GM12878 (cell line): Measurements from ENCODE around the gene KLHL26. TPM values are rescaled to one million over a fixed set of nuclear protein-coding genes. Genes with fewer than 3 reads are reported as not detected.

Experiments
- ATAC-seq: fragments of 200-7000 bp; cut with Tn5 transposase; 3 replicates; pipeline ENCODE4 v1.9.1; 2020; ENCODE audit warnings: mild to moderate bottlenecking, moderate library complexity
- BruUV-seq: library from RNA; stranded (reverse); fragments of 400-500 nt; replicated peaks from 2 replicates; lab custom pipeline; 2021; lab: Mats Ljungman, UMichigan
- CTCF ChIA-PET: fragments of 300-600 bp; sonication (Branson Sonifier 250); formaldehyde crosslinking; extraction: SDS; loops from one replicate; lab custom pipeline; 2021; ENCODE audit warnings: inconsistent platforms; lab: Yijun Ruan, JAX
- POLR2A ChIA-PET: fragments of 350-600 bp; formaldehyde crosslinking; extraction: SDS; loops from one replicate; lab custom pipeline; 2021; ENCODE audit warnings: inconsistent platforms; lab: Charles Lee
- RAD21 ChIA-PET: fragments of 300-600 bp; sonication (Branson Sonifier 250); formaldehyde crosslinking; loops from one replicate; lab custom pipeline; 2023; ENCODE audit warnings: antibody characterized with exemption; ENCODE audit not compliant: unreplicated experiment; lab: Charles Lee
- SMC1A ChIA-PET: fragments of 300-600 bp; sonication (Branson Sonifier 250); formaldehyde crosslinking; loops from one replicate; lab custom pipeline; 2023; ENCODE audit not compliant: unreplicated experiment, uncharacterized antibody; lab: Charles Lee
- DNase-seq: peaks from one replicate; pipeline ENCODE4 v3.0.0-alpha.2; 2011; ENCODE audit warnings: low read depth, low spot score
- FAIRE-seq: peaks from 3 replicates; lab custom pipeline; 2011; peaks lifted over from hg19 to GRCh38; lab: Jason Lieb, UNC
- H2AFZ ChIP-seq: 2 replicates; pipeline ENCODE4 v1.6.0; 2011; ENCODE audit warnings: low read depth, low read length, control low read depth; ENCODE audit not compliant: control insufficient read depth
- H3K27ac ChIP-seq: 2 replicates; pipeline ENCODE4 v1.5.1; 2011; ENCODE audit warnings: control low read depth; ENCODE audit not compliant: control insufficient read depth, insufficient read depth
- H3K27me3 ChIP-seq, 2 experiments: replicated peaks in 1 of 2; 2 replicates each; pipeline versions ENCODE4 v1.6.0 to v1.6.1; 2011; ENCODE audit warnings: low read length in 1 of 2; ENCODE audit not compliant: control insufficient read depth in 2 of 2, insufficient read depth in 2 of 2
- H3K36me3 ChIP-seq, 2 experiments: 2 replicates each; pipeline ENCODE4 v1.5.1; 2011; ENCODE audit warnings: low read length in 1 of 2; ENCODE audit not compliant: control insufficient read depth in 2 of 2, insufficient read depth in 2 of 2
- H3K4me1 ChIP-seq: 2 replicates; pipeline ENCODE4 v1.6.1; 2011; ENCODE audit warnings: mild to moderate bottlenecking, low read length, moderate library complexity, mixed read lengths; ENCODE audit not compliant: control insufficient read depth, insufficient read depth
- H3K4me2 ChIP-seq: 2 replicates; pipeline ENCODE4 v1.6.0; 2011; ENCODE audit warnings: control low read depth; ENCODE audit not compliant: control insufficient read depth, insufficient read depth
- H3K4me3 ChIP-seq: fragments of 200-600 bp; sonication (generic); 2 replicates; pipeline ENCODE4 v1.5.1; 2016
- H3K79me2 ChIP-seq: 2 replicates; pipeline ENCODE4 v1.6.0; 2011; ENCODE audit warnings: low read length; ENCODE audit not compliant: control insufficient read depth, insufficient read depth
- H3K9ac ChIP-seq: 2 replicates; pipeline ENCODE4 v1.8.0; 2011; ENCODE audit warnings: low read length, control low read depth, mixed read lengths; ENCODE audit not compliant: control insufficient read depth, insufficient read depth
- H3K9me3 ChIP-seq: replicated peaks from 3 replicates; pipeline ENCODE4 v1.5.1; 2011; ENCODE audit warnings: mild to moderate bottlenecking, low read length; ENCODE audit not compliant: control insufficient read depth, insufficient read depth
- H4K20me1 ChIP-seq: 2 replicates; pipeline ENCODE4 v1.6.0; 2011; ENCODE audit not compliant: control insufficient read depth, insufficient read depth
- BCL11A ChIP-seq: IDR thresholded peaks from 2 replicates; pipeline ENCODE4 v1.6.1; 2011; ENCODE audit warnings: low read depth, low read length
- BHLHE40 ChIP-seq, 2 experiments: fragments of 450-650 bp in 1 of 2; IDR thresholded peaks; 2 replicates each; pipeline ENCODE4 v1.6.1; 2011 to 2017; ENCODE audit warnings: low read depth in 2 of 2, borderline replicate concordance in 1 of 2, improper control_type of control experiment in 1 of 2, low read length in 1 of 2, mild to moderate bottlenecking in 1 of 2
- HCFC1 ChIP-seq: fragments of 150-350 bp; IDR thresholded peaks from 2 replicates; pipeline ENCODE4 v1.6.1; 2014; ENCODE audit warnings: low read length
- IKZF2 ChIP-seq, 2 experiments: fragments of 450-650 bp; IDR thresholded peaks; 2 replicates each; pipeline ENCODE4 v1.6.1; 2017; ENCODE audit warnings: mild to moderate bottlenecking in 2 of 2, moderate library complexity in 2 of 2
- LARP7 ChIP-seq: fragments of 450-650 bp; IDR thresholded peaks from 2 replicates; pipeline ENCODE4 v1.6.1; 2017; ENCODE audit warnings: mild to moderate bottlenecking
- MXI1 ChIP-seq: fragments of 150-350 bp; IDR thresholded peaks from 2 replicates; pipeline ENCODE4 v1.6.1; 2011; ENCODE audit warnings: low read depth, mild to moderate bottlenecking, inconsistent platforms, low read length, improper control_type of control experiment
- NR2F1 ChIP-seq: fragments of 450-650 bp; conservative IDR thresholded peaks from 2 replicates; pipeline ENCODE4 v1.6.1; 2017; ENCODE audit warnings: mild to moderate bottlenecking
- PML ChIP-seq: IDR thresholded peaks from 2 replicates; pipeline ENCODE4 v1.6.1; 2012; ENCODE audit warnings: low read length, inconsistent platforms
- RAD21 ChIP-seq: IDR thresholded peaks from 2 replicates; pipeline ENCODE4 v1.6.1; 2011; ENCODE audit warnings: mild to moderate bottlenecking, low read depth, low read length, moderate library complexity; ENCODE audit not compliant: insufficient read depth
- RB1 ChIP-seq: fragments of 450-650 bp; formaldehyde crosslinking; IDR thresholded peaks from 2 replicates; pipeline ENCODE4 v1.6.1; 2017; ENCODE audit warnings: mild to moderate bottlenecking, borderline replicate concordance
- RCOR1 ChIP-seq: conservative IDR thresholded peaks from 2 replicates; pipeline ENCODE4 v1.6.1; 2012; ENCODE audit warnings: low read depth, low read length, improper control_type of control experiment
- ZNF207 ChIP-seq: fragments of 450-650 bp; IDR thresholded peaks from 2 replicates; pipeline ENCODE4 v1.6.1; 2014; ENCODE audit warnings: antibody characterized with exemption, mild to moderate bottlenecking, borderline replicate concordance
- ZSCAN29 ChIP-seq: fragments of 450-650 bp; IDR thresholded peaks from 2 replicates; pipeline ENCODE4 v1.6.1; 2017; ENCODE audit warnings: mild to moderate bottlenecking, moderate library complexity
- WGBS: methylation state at CpG from one replicate; pipeline ENCODE4 v1.1.6; 2016; ENCODE audit warnings: low lambda C conversion rate; ENCODE audit not compliant: insufficient replicate concordance, insufficient coverage; ENCODE audit errors: missing lambda C conversion rate; 5-methylcytosine and 5-hydroxymethylcytosine counted together
- in situ Hi-C: fragments of 300-500 bp; cut with MboI; formaldehyde crosslinking; loops from 9 replicates; pipeline ENCODE4 v1.14.3; 2018; ENCODE audit warnings: mixed read lengths
- intact Hi-C: fragments of 100-400 bp; cut with micrococcal nuclease; formaldehyde crosslinking; loops from one replicate; pipeline ENCODE4 v1.14.2; 2022; ENCODE audit not compliant: unreplicated experiment
- polyA plus RNA-seq, 11 experiments: library from polyadenylated mRNA; depleted of rRNA in 4 of 11; unstranded in 6 of 11; stranded (reverse) in 5 of 11; fragments of >200 nt; fragmentation: Nextera tagmentation in 4 of 11; fragmentation: Illumina TruSeq in 1 of 11; extraction: Ambion mirVana in 4 of 11; extraction: Trizol in 1 of 11; gene quantifications; 1 replicate in 1 of 11; 2 replicates in 10 of 11; pipeline versions ENCODE4 v1.2.1 to v1.2.3, GENCODE V29; 2011 to 2016; ENCODE audit warnings: inconsistent platforms in 2 of 11, missing spikeins in 2 of 11, low read depth in 1 of 11
- total RNA-seq, 4 experiments: library from RNA; depleted of rRNA in 3 of 4; stranded (reverse); fragments of >200 nt in 3 of 4; fragmentation: Illumina TruSeq in 1 of 4; extraction: Trizol in 1 of 4; gene quantifications; 2 replicates each; pipeline versions ENCODE4 v1.2.1 to v1.2.3, GENCODE V29; 2013 to 2021
- TF ChIP-seq, protein P1 (sequence below): IDR thresholded peaks from 2 replicates; pipeline ENCODE4 v1.6.1; 2012; ENCODE audit warnings: low read depth, low read length, improper control_type of control experiment
- TF ChIP-seq, protein P2 (sequence below), 3 experiments: IDR thresholded peaks in 2 of 3; conservative IDR thresholded peaks in 1 of 3; 2 replicates each; pipeline ENCODE4 v1.5.1; 2011; ENCODE audit warnings: low read depth in 3 of 3, low read length in 3 of 3, mild to moderate bottlenecking in 3 of 3, control low read depth in 2 of 3, moderate library complexity in 2 of 3, inconsistent platforms in 1 of 3, mixed read lengths in 1 of 3; ENCODE audit not compliant: control insufficient read depth in 2 of 3, insufficient read depth in 1 of 3; ENCODE audit errors: extremely low read depth in 1 of 3
- TF ChIP-seq, protein P3 (sequence below): fragments of 450-650 bp; IDR thresholded peaks from 2 replicates; pipeline ENCODE4 v1.6.1; 2014; ENCODE audit warnings: mild to moderate bottlenecking
- TF ChIP-seq, protein P4 (sequence below): IDR thresholded peaks from 2 replicates; pipeline ENCODE4 v1.6.1; 2011; ENCODE audit warnings: borderline replicate concordance, low read depth, mild to moderate bottlenecking, moderate library complexity, low read length; ENCODE audit not compliant: insufficient read depth, poor library complexity, severe bottlenecking

The KLHL26 gene
- total and polyA plus RNA-seq, 10 of the 15 experiments (the other 5 are each of a cell fraction or from before 2014, with no cell fraction given): 0.18 to 14.6 (median 2.9) TPM

DNA sequence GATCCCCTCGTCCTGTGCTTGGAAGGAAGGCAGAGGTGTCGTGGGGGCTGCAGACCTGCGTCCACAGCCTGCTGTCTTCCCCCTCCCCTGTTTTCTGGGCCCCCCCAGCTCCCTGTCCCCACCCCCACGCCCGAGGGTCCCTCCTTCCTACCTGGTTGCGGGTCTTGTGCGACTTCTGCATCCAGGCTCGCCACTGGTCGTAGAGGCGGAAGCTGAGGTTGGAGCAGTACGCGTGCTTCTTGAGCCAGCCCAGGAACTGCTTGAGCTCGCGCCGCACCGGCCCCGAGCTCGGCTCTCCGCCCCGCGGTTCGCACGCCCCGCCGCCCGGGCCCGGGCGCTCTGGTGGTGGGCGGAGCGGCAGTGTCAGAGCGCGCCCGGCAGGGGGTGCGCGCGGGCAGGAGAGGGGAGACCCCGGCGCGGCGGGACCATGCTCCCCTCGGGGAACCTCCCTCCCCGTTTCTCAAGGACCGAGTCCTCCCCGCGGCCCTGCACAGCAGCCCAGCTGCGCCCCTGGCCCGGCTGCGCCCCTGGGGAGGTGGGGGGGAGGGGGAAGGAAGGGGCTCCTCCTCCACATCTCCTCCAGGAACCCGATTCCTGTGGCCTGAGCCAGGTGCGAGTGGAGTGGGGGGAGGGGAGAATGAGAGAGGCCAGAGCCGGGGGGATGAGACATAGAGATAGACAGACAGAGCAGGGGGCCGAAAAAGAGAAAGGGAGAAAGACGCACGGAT lies 42.6 kb upstream of the KLHL26 start:
- CTCF ChIA-PET: interaction anchor here (0.6 to 2.6 kb wide), 17 partner anchors 8 to 369 kb away, joined by 3 to 24 read pairs (median 3); partner anchors contain the start of gene FKBP8
- 2% methylated on average over 44 of the region's 54 CpGs for WGBS
- peak overlapping the region; percentile 67 for H3K4me3 ChIP-seq
- RAD21 ChIA-PET: interaction anchor here (0.8 to 2.1 kb wide), 9 partner anchors 36 to 254 kb away, joined by 3 to 7 read pairs (median 5); partner anchors contain the start of gene UPF1
- SMC1A ChIA-PET: interaction anchor here (1.1 to 2.3 kb wide), 4 partner anchors 73 to 254 kb away, joined by 3 to 11 read pairs (median 4); partner anchors contain the start of gene ELL
- no TSS peak for BruUV-seq
- no peaks in the 10 kb centered on the region for H3K9me3 ChIP-seq
- no peak for DNase-seq
- peaks cover 4% of the 10 kb centered on the region; the same call in 1 of the 2 replicates for H3K79me2 ChIP-seq
- peak overlapping the region; percentile 73 for H3K4me2 ChIP-seq
- in situ Hi-C loops (no loop called here), intact Hi-C loops (loop anchor here (2.0 to 5.0 kb wide), 2 partner anchors 83 to 238 kb away; partner anchors contain the start of gene UPF1)
- H3K36me3 ChIP-seq: peaks cover 0 to 3% of the 10 kb centered on the region in 2 experiments; a peak in 1 of 4 replicates
- H2AFZ ChIP-seq: peak overlapping the region; percentile 45
- FAIRE-seq: peak; percentile 31
- peak; percentile 81 for ATAC-seq
- no peak overlapping the region for H3K27ac ChIP-seq
- POLR2A ChIA-PET: interaction anchor here (0.9 kb wide), 1 partner anchor 37 kb away, joined by 3 read pairs; the partner anchor contains the start of gene KXD1
- peaks cover 15% of the 10 kb centered on the region for H3K4me1 ChIP-seq
- H4K20me1 ChIP-seq: no peaks in the 10 kb centered on the region; the same call in 1 of the 2 replicates
- peaks cover 2% of the 10 kb centered on the region in 2 experiments; a peak in 1 of 4 replicates for H3K27me3 ChIP-seq
- H3K9ac ChIP-seq: no peak overlapping the region; the same call in 1 of the 2 replicates
- peak; percentile 46 to 80; a peak in 3 of 4 replicates for TF ChIP-seq BHLHE40 (IDR thresholded peaks at IDR 0.05; ENCODE audit: borderline replicate concordance in 1 of 2, low read depth in 2 of 2, low read length in 1 of 2)
- peak; percentile 74 for TF ChIP-seq RAD21
- TF ChIP-seq RCOR1: no peak
- TF ChIP-seq, protein P1, sequence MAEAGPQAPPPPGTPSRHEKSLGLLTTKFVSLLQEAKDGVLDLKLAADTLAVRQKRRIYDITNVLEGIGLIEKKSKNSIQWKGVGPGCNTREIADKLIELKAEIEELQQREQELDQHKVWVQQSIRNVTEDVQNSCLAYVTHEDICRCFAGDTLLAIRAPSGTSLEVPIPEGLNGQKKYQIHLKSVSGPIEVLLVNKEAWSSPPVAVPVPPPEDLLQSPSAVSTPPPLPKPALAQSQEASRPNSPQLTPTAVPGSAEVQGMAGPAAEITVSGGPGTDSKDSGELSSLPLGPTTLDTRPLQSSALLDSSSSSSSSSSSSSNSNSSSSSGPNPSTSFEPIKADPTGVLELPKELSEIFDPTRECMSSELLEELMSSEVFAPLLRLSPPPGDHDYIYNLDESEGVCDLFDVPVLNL: peak; percentile 33; the same call in 1 of the 2 replicates
- no peak for TF ChIP-seq PML
- peak; percentile 74; the same call in 1 of the 2 replicates for TF ChIP-seq ZNF207
- no peak for TF ChIP-seq BCL11A
- peak; percentile 46; the same call in 1 of the 2 replicates for TF ChIP-seq ZSCAN29
- TF ChIP-seq HCFC1: no peak
- TF ChIP-seq, protein P2, sequence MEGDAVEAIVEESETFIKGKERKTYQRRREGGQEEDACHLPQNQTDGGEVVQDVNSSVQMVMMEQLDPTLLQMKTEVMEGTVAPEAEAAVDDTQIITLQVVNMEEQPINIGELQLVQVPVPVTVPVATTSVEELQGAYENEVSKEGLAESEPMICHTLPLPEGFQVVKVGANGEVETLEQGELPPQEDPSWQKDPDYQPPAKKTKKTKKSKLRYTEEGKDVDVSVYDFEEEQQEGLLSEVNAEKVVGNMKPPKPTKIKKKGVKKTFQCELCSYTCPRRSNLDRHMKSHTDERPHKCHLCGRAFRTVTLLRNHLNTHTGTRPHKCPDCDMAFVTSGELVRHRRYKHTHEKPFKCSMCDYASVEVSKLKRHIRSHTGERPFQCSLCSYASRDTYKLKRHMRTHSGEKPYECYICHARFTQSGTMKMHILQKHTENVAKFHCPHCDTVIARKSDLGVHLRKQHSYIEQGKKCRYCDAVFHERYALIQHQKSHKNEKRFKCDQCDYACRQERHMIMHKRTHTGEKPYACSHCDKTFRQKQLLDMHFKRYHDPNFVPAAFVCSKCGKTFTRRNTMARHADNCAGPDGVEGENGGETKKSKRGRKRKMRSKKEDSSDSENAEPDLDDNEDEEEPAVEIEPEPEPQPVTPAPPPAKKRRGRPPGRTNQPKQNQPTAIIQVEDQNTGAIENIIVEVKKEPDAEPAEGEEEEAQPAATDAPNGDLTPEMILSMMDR (IDR thresholded peaks at IDR 0.05 in 2 of 3, conservative IDR thresholded peaks at IDR 0.05 in 1 of 3; ENCODE audit: control insufficient read depth in 2 of 3, extremely low read depth in 1 of 3, insufficient read depth in 1 of 3, low read depth in 3 of 3, low read length in 3 of 3): peak; percentile 66 to 88 (median 81)
- TF ChIP-seq RB1: peak; percentile 66; the same call in 1 of the 2 replicates
- TF ChIP-seq, protein P3, sequence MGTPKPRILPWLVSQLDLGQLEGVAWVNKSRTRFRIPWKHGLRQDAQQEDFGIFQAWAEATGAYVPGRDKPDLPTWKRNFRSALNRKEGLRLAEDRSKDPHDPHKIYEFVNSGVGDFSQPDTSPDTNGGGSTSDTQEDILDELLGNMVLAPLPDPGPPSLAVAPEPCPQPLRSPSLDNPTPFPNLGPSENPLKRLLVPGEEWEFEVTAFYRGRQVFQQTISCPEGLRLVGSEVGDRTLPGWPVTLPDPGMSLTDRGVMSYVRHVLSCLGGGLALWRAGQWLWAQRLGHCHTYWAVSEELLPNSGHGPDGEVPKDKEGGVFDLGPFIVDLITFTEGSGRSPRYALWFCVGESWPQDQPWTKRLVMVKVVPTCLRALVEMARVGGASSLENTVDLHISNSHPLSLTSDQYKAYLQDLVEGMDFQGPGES: peak; percentile 20; the same call in 1 of the 2 replicates
- TF ChIP-seq, protein P4, sequence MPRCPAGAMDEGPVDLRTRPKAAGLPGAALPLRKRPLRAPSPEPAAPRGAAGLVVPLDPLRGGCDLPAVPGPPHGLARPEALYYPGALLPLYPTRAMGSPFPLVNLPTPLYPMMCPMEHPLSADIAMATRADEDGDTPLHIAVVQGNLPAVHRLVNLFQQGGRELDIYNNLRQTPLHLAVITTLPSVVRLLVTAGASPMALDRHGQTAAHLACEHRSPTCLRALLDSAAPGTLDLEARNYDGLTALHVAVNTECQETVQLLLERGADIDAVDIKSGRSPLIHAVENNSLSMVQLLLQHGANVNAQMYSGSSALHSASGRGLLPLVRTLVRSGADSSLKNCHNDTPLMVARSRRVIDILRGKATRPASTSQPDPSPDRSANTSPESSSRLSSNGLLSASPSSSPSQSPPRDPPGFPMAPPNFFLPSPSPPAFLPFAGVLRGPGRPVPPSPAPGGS: peak; percentile 26
- no peak; the same call in 1 of the 2 replicates for TF ChIP-seq NR2F1
- no peak for TF ChIP-seq IKZF2 (IDR thresholded peaks at IDR 0.05)
- peak; percentile 66 for TF ChIP-seq MXI1
- peak; percentile 43; the same call in 1 of the 2 replicates for TF ChIP-seq LARP7
